BE2C (cell line): ENCODE data around the gene KRTAP4-16.
"Not testable (repeated sequence)": the region's sequence is repeated elsewhere in the genome, so short reads cannot be mapped to it uniquely, and the experiment has no call there.

Experiments
- DNase-seq: peaks from one replicate; pipeline ENCODE4 v3.0.0-alpha.2; 2020
- H3K27me3 ChIP-seq: fragments of 250-450 bp; sonication (Bioruptor Pico); 2 replicates; pipeline ENCODE4 v1.5.1; 2020; ENCODE audit warnings: mild to moderate bottlenecking
- H3K36me3 ChIP-seq: fragments of 250-450 bp; sonication (Bioruptor Pico); 2 replicates; pipeline ENCODE4 v1.5.1; 2020; ENCODE audit warnings: mild to moderate bottlenecking
- H3K4me1 ChIP-seq: fragments of 250-450 bp; sonication (Bioruptor Pico); 2 replicates; pipeline ENCODE4 v1.5.1; 2020
- H3K4me3 ChIP-seq: 2 replicates; pipeline ENCODE4 v1.5.1; 2011; ENCODE audit warnings: low read depth, low read length
- H3K9me3 ChIP-seq: fragments of 250-450 bp; sonication (Bioruptor Pico); 2 replicates; pipeline ENCODE4 v1.5.1; 2020
- CTCF ChIP-seq: IDR thresholded peaks from 2 replicates; pipeline ENCODE4 v1.5.1; 2012; ENCODE audit warnings: mild to moderate bottlenecking, low read depth, low read length

The KRTAP4-16 gene

GRCh38 chr17:41065829-41066624 is 36.0 kb downstream of the KRTAP4-16 start, which contains the start of gene KRTAP2-4:
TSS of gene KRTAP2-4 (minus strand) at chr17:41065879. CDS start at chr17:41065845, 34 bp downstream.
- no peak for TF ChIP-seq CTCF
- no peaks in the 10 kb centered on the region for H3K36me3 ChIP-seq
- H3K27me3 ChIP-seq = no peaks in the 10 kb centered on the region; the same call in 1 of the 2 replicates
- H3K9me3 ChIP-seq = no peaks in the 10 kb centered on the region
- H3K4me3 ChIP-seq = no peak within 1 kb of the TSS
- DNase-seq = no peak
- H3K4me1 ChIP-seq = no peaks in the 10 kb centered on the region

GRCh38 chr17:41065016-41065689 is 36.9 kb downstream of the KRTAP4-16 start:
- not testable (repeated sequence) for H3K9me3 ChIP-seq, H3K36me3 ChIP-seq, H3K4me1 ChIP-seq, H3K4me3 ChIP-seq, H3K27me3 ChIP-seq, DNase-seq

GRCh38 chr17:41064301-41064700 is 37.7 kb downstream of the KRTAP4-16 start:
- Histone ChIP-seq H3K9me3 (no peaks in the 10 kb centered on the region), H3K4me1 (no peaks in the 10 kb centered on the region), H3K27me3 (no peaks in the 10 kb centered on the region; the same call in 1 of the 2 replicates), H3K4me3 (no peak overlapping the region), H3K36me3 (no peaks in the 10 kb centered on the region)
- no peak for DNase-seq
- no peak for TF ChIP-seq CTCF

GRCh38 chr17:41063449-41063848 is 38.6 kb downstream of the KRTAP4-16 start:
- Histone ChIP-seq H3K4me3 (no peak overlapping the region), H3K27me3 (no peaks in the 10 kb centered on the region; the same call in 1 of the 2 replicates), H3K9me3 (no peaks in the 10 kb centered on the region), H3K4me1 (no peaks in the 10 kb centered on the region), H3K36me3 (no peaks in the 10 kb centered on the region)
- DNase-seq = no peak
- TF ChIP-seq CTCF = no peak

- no peaks in the 10 kb centered on the region; the same call in 1 of the 2 replicates for H3K27me3 ChIP-seq
- no peaks in the 10 kb centered on the region for H3K36me3 ChIP-seq
- H3K4me1 ChIP-seq = no peaks in the 10 kb centered on the region
- TF ChIP-seq CTCF = no peak
- no peak overlapping the region for H3K4me3 ChIP-seq
- H3K9me3 ChIP-seq = no peaks in the 10 kb centered on the region
- DNase-seq = no peak
Measured at GRCh38 chr17:41061964-41062363, 40.0 kb downstream of the KRTAP4-16 start.

GRCh38 chr17:41060052-41060604 is 41.9 kb downstream of the KRTAP4-16 start, which contains the start of gene KRTAP2-3:
TSS of gene KRTAP2-3 (minus strand) at chr17:41060114. CDS start at chr17:41060050, 64 bp downstream.
- no peak for TF ChIP-seq CTCF
- Histone ChIP-seq H3K36me3 (no peaks in the 10 kb centered on the region), H3K27me3 (no peaks in the 10 kb centered on the region; the same call in 1 of the 2 replicates), H3K4me1 (no peaks in the 10 kb centered on the region), H3K4me3 (no peak within 1 kb of the TSS), H3K9me3 (no peaks in the 10 kb centered on the region)
- DNase-seq = no peak

- not testable (repeated sequence) for DNase-seq, H3K36me3 ChIP-seq, H3K4me1 ChIP-seq, H3K27me3 ChIP-seq, H3K4me3 ChIP-seq, H3K9me3 ChIP-seq
Measured at GRCh38 chr17:41059276-41060051, 42.5 kb downstream of the KRTAP4-16 start.
